Stimulated activated naive CD4-positive, alpha-beta T cell (primary cell): ENCODE data around the gene DYRK4.
A peak's percentile ranks its signal among the peaks of the same experiment; 100 is the strongest.
"Not testable (repeated sequence)": the region's sequence is repeated elsewhere in the genome, so short reads cannot be mapped to it uniquely, and the experiment has no call there.

ENCODE experiments used
- DNase-seq, 6 experiments: peaks; one replicate each; lab custom pipeline; 2025; lab: John Stamatoyannopoulos, UW

Gene DYRK4

DNA sequence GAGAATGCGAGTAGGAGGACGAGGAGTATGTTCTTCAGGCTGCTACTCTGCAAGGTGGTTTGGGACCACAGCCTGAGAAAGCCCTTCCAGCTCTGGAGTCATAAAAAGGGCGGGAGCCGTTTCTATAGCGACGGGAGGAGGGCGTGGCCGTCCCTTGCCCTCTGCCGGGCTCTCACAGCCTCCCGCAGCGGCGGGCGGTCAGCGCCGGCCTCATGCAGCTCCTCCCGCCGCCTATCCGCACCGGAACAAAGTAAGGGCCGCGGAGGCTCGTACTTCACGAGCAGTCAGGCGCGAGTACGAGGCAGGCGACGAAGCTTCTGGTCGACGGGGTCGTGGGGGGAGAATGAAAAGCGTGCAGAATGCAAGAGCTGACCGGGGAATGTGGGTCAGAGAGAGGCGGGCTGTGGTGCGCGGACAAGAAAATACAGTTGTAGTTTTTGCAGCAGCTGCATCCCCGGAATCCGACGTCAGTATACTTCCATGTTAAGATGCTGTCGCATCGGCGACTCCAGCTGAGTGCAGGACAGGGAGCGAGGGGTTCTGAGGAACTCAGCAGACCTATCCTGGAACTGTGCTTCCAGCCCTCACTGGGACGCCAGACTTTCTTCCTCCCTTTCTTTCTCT, at the start of gene DYRK4:
TSS of gene DYRK4 (plus strand) at position 175 of the 624 bp plus-strand sequence. CDS start at position 213, 38 bp downstream.
- no peak for DNase-seq

GRCh38 chr12:4518106-4518728, 43.8 kb upstream of the DYRK4 start:
- no peak for DNase-seq

DNA sequence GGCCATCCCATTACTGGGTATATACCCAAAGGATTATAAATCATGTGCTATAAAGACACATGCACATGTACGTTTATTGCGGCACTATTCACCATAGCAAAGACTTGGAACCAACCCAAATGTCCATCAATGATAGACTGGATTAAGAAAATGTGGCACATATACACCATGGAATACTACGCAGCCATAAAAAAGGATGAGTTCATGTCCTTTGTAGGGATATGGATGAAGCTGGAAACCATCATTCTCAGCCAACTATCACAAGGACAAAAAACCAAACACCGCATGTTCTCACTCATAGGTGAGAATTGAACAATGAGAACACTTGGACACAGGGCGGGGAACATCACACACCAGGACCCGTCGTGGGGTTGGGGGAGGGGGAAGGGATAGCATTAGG, 38.6 kb upstream of the DYRK4 start:
- not testable (repeated sequence) for DNase-seq

GRCh38 chr12:4526923-4527546, 35.0 kb upstream of the DYRK4 start:
- DNase-seq = peak in 2 of 6 experiments; percentile 15 to 34

GRCh38 chr12:4530160-4530559, 31.8 kb upstream of the DYRK4 start:
- no peak for DNase-seq

- DNase-seq = peak in 3 of 6 experiments; percentile 13 to 47 (median 40)
Measured at GRCh38 chr12:4530982-4531586, 30.9 kb upstream of the DYRK4 start.

- DNase-seq = no peak
Measured at GRCh38 chr12:4535092-4535491, 26.9 kb upstream of the DYRK4 start.

- no peak for DNase-seq
Measured at GRCh38 chr12:4535871-4536270, 26.1 kb upstream of the DYRK4 start.

GRCh38 chr12:4538207-4539160, 23.5 kb upstream of the DYRK4 start, which contains the start of gene RAD51AP1:
RAD51AP1 (plus strand) TSS chr12:4538890; CDS start chr12:4538940, 50 bp downstream.
- peak; percentile 89 to 100 (median 94) for DNase-seq

DNA sequence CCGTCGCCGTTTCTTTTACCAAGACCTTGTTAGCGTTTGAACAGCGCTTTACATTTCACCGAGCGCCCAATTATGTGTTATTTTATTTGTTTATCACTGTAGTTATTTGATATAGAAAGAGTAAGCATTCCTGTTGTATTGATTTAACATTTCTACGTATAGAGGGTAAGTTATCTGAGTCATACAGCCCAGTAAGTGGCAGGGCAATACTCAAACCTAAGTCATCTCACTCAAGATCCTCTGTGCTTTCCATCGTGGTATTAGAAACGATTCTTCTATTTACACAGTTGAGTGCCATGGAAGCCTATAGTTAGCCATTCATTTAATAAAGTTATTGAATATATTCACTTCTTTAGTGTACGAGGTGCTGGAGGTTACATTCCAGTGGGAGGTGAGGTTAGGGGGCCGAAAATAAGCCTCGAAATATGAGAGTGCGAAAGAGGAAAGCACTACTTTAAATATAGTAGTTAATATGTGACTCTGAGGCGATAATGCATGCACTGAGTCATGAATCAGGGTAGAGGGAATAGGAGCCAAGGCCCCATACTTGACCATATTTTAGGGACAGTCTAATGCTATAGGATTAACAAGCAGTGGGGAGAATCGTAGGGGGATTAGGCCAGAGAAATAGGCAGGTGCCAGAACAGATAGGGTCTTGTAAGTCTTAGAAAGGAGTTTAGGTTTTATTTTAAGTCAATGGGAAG, 22.7 kb upstream of the DYRK4 start:
- DNase-seq = no peak

- DNase-seq = no peak
Measured at GRCh38 chr12:4540170-4540569, 21.8 kb upstream of the DYRK4 start.

- no peak for DNase-seq
Measured at GRCh38 chr12:4540638-4541037, 21.4 kb upstream of the DYRK4 start.

DNA sequence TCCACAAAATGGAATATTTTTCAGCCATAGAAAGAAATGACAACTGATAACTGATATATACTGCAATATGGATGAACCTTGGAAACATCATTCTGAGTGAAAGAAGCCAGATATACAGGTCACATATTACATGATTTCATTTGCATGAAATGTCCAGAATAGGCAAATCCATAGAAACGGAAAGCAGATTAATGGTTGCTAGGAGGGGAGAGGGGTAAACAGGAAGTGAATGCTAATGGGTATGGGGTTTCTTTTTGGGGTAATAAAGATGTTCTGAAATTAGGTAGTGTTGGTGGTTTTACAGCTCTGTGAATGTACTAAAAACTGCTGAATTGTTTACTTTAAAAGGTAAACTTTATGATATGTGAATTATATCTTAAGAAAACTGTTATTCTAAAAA, 16.8 kb upstream of the DYRK4 start:
- no peak for DNase-seq

- no peak for DNase-seq
Measured at GRCh38 chr12:4552191-4552590, 9.8 kb upstream of the DYRK4 start.

GRCh38 chr12:4553943-4554342, 8.1 kb upstream of the DYRK4 start:
- DNase-seq = no peak

DNA sequence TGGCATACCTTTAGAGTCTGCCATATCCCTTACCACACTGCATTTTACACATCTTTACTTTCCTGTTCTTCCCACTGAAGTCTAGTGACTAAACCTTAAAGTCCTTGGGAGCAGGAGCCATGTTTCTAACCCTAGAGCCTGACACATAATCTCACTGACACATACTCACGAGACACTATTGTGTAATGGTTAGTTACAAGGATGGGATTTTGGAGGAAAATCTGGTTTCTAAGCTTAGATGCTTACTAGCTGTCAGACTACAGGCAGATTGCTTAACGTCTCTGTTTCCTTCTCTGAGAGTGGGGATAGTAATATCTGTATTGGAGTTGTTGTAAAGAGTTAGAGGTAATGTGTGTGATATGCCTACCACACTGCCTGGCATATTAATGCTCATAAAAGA, 6.2 kb upstream of the DYRK4 start:
- no peak for DNase-seq

GRCh38 chr12:4556735-4557530, 5.1 kb upstream of the DYRK4 start:
- DNase-seq = no peak

GRCh38 chr12:4557586-4557985, 4.4 kb upstream of the DYRK4 start:
- no peak for DNase-seq

GRCh38 chr12:4558171-4558570, 3.8 kb upstream of the DYRK4 start:
- no peak for DNase-seq

DNA sequence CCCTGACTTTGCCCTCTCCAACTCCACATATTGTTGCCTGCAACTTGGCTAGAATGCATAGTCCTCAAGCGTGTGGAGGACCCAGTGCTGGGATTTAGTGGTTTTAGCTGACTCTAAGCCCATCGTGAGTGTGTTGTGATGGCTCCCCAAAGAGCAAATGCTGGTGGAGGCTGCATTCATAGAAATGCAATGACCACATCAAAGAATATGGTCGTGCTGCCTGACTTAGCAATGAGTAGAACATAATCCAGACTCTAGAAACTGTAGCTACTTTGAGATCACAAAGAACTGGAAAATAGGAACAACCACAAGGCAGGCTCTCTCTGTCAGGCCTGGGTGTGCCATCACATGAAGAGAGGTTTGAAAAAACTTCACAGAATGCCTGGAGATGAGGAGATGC, 1.3 kb downstream of the DYRK4 start:
- DNase-seq = no peak
